Esophagus (tissue), 2 donors: ENCODE data around the gene WWOX. TPM values are rescaled to one million over a fixed set of nuclear protein-coding genes. Genes with fewer than 3 reads are reported as not detected.

ENCODE experiments used
- H3K27ac ChIP-seq, 2 donors: one replicate each; pipeline ENCODE4 v1.5.1; 2013; ENCODE audit warnings: low read depth in 2 of 2, mild to moderate bottlenecking in 2 of 2, inconsistent platforms in 1 of 2, low read length in 1 of 2, moderate library complexity in 1 of 2
- H3K27me3 ChIP-seq, 2 donors: one replicate each; pipeline ENCODE4 v1.6.1; 2013; ENCODE audit warnings: low read length in 2 of 2, control low read depth in 1 of 2, mild to moderate bottlenecking in 1 of 2; ENCODE audit not compliant: insufficient read depth in 2 of 2, control insufficient read depth in 1 of 2
- H3K36me3 ChIP-seq, 2 donors: one replicate each; pipeline ENCODE4 v1.6.1; 2013; ENCODE audit warnings: low read length in 1 of 2; ENCODE audit not compliant: control insufficient read depth in 2 of 2, insufficient read depth in 2 of 2
- H3K4me1 ChIP-seq, 2 donors: one replicate each; pipeline ENCODE4 v1.6.1; 2013; ENCODE audit warnings: low read length in 1 of 2; ENCODE audit not compliant: control insufficient read depth in 2 of 2, insufficient read depth in 2 of 2
- H3K4me3 ChIP-seq, 2 donors: one replicate each; pipeline ENCODE4 v1.5.1; 2013; ENCODE audit warnings: low read length in 2 of 2, mild to moderate bottlenecking in 2 of 2, low read depth in 1 of 2, moderate library complexity in 1 of 2
- H3K9me3 ChIP-seq, 2 donors: one replicate each; pipeline ENCODE4 v1.6.1; 2013; ENCODE audit warnings: mild to moderate bottlenecking in 2 of 2, low read depth in 1 of 2, low read length in 1 of 2, moderate library complexity in 1 of 2; ENCODE audit not compliant: control insufficient read depth in 2 of 2, insufficient read depth in 1 of 2
- WGBS, 2 donors: extraction: QIAGEN DNeasy Blood & Tissue Kit; methylation state at CpG; one replicate each; pipeline ENCODE4 v1.1.7; 2013; 5-methylcytosine and 5-hydroxymethylcytosine counted together
- polyA plus RNA-seq, 2 donors: library from polyadenylated mRNA; stranded (reverse); fragments of 200-250 nt; gene quantifications; one replicate each; pipeline ENCODE4 v1.2.3, GENCODE V29; 2013
- donor health status: healthy with polysubstance abuse.
- donor health status: Bipolar disorder and iron deficiency.

The WWOX gene
- polyA plus RNA-seq, 2 donors = 6.4 to 9.1 TPM

GRCh38 chr16:78377312-78377711 lies 277.9 kb downstream of the WWOX start:
- H3K27ac ChIP-seq = no peak overlapping the region
- H3K27me3 ChIP-seq = no peaks in the 10 kb centered on the region
- no peaks in the 10 kb centered on the region for H3K9me3 ChIP-seq
- no peaks in the 10 kb centered on the region for H3K4me1 ChIP-seq
- no peak overlapping the region for H3K4me3 ChIP-seq
- WGBS, 2 donors = 95% methylated on average over 4 of the region's 4 CpGs
- no peaks in the 10 kb centered on the region for H3K36me3 ChIP-seq

DNA sequence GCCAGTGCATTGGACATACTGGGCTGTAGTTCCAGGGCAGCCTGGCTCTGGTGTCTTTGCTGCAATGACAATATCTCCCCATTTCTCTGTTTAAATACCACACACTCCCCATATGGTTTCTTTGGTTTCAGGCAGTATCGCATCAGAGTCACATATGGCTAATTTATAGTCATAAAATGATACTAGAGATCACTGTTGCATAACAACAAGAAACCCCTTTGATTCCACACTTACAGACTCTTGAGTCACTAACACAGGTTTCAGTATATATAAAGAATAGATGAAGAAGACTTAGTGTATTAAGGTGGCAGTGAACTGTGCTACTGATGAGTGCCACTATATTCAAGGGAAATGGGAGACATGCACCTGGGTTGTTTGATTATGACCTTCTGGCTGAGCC lies 281.6 kb downstream of the WWOX start:
- Histone ChIP-seq H3K27ac (no peak overlapping the region), H3K27me3 (no peaks in the 10 kb centered on the region), H3K36me3 (no peaks in the 10 kb centered on the region), H3K4me1 (no peaks in the 10 kb centered on the region), H3K9me3 (no peaks in the 10 kb centered on the region), H3K4me3 (no peak overlapping the region)
- WGBS, 2 donors = 77 to 88% methylated on average over 1 of the region's 1 CpG

GRCh38 chr16:78383118-78383517 lies 283.7 kb downstream of the WWOX start:
- H3K4me1 ChIP-seq = no peaks in the 10 kb centered on the region
- WGBS, 2 donors = 90 to 98% methylated on average over 2 of the region's 2 CpGs
- no peaks in the 10 kb centered on the region for H3K27me3 ChIP-seq
- H3K36me3 ChIP-seq = no peaks in the 10 kb centered on the region
- H3K4me3 ChIP-seq = no peak overlapping the region
- H3K27ac ChIP-seq = no peak overlapping the region
- no peaks in the 10 kb centered on the region for H3K9me3 ChIP-seq

DNA sequence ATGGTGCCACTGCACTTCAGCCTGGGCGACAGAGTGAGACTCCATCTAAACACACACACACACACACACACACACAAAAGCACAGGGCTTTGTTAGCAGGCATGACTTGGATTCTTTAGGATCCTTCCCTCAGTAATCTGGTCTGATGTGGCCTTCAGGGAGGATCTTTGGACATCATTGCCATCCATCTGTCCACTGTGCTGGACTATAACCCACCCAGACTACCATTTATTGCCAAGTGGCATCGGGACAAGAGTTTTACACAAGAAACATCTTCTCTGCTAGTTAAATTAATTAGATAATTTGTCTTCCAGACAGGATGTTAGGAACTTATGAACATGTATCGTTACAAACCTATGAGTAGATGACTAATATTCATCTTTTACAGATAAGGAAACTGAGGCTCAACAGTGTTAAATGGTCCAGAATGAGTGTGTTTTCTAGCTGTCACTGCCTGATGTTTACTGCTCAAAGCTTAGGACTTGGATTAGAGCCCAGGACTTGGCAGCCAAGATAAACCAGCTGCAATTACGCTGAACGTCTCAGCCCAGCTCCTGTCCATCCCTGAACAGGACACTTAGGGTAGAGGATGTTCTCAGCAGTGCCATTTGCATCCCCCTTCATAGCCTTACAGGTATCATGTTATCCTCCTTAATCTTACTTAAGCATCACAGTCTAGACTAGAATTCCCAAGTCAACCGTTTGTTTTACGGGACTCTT lies 285.8 kb downstream of the WWOX start:
- H3K4me1 ChIP-seq = no peaks in the 10 kb centered on the region
- WGBS, 2 donors = 66 to 70% methylated on average over 7 of the region's 7 CpGs
- H3K27ac ChIP-seq = no peak overlapping the region
- H3K27me3 ChIP-seq = no peaks in the 10 kb centered on the region
- no peaks in the 10 kb centered on the region for H3K9me3 ChIP-seq
- H3K4me3 ChIP-seq = no peak overlapping the region
- no peaks in the 10 kb centered on the region for H3K36me3 ChIP-seq

DNA sequence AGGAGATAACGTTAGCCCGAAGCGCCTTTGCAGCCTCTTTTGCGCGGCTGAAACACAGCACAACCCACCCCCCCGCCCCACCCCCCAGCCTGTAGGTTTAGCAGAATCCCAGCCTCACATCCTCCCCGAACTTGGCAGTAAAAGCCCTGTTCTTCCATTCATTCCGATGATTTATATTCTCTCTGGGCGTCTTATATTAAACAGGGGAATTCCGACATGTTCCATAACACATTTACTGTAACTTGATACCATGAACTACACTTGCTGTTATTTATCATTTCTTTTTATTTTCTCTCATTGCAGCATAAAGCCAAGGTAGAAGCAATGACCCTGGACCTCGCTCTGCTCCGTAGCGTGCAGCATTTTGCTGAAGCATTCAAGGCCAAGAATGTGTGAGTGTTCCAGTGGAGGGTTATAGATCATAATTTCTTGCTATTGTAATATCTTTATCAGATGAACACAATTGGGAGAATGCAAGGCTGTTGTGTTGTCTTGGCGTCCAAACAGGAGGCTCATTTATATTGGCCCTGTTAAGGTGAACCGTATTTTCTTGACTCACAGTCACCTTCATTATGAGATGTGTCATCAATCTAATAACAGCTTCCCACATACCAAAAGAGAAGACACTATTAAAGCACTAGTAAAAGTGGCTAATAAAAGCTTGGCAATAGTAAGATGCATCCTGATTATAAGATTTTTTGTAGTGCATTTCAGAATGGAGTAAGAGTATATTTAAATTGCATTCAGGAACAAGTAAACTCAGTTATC lies 287.3 kb downstream of the WWOX start:
- no peak overlapping the region for H3K4me3 ChIP-seq
- H3K27ac ChIP-seq = no peak overlapping the region
- no peaks in the 10 kb centered on the region for H3K9me3 ChIP-seq
- no peaks in the 10 kb centered on the region for H3K36me3 ChIP-seq
- 68 to 70% methylated on average over 15 of the region's 15 CpGs for WGBS, 2 donors
- no peaks in the 10 kb centered on the region for H3K4me1 ChIP-seq
- no peaks in the 10 kb centered on the region for H3K27me3 ChIP-seq

DNA sequence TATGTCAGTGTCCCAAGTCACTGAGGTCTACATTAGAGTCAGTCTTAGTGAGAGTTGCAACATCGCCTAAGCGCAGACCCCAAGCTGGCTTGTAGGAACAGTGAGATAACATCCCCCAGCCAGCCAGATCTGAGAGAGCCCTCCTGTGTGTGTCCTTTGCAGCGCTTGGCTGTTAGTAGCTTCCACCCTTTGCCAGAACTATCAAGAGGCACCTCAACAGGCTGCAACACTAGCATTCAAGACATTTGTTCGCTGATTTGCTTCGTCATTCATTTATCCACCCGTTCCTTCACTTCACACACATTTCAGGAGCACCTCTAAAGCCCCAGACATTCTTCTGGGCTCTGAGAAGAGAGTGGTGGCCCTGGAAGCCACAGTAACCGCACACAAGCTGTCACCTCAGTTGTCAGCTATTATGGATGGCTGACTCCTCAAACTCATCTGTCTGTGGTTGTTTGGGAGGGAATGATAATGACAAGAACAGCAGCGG lies 289.6 kb downstream of the WWOX start:
- H3K36me3 ChIP-seq = no peaks in the 10 kb centered on the region
- WGBS, 2 donors = 90 to 91% methylated on average over 8 of the region's 8 CpGs
- H3K27me3 ChIP-seq = no peaks in the 10 kb centered on the region
- H3K4me1 ChIP-seq = no peaks in the 10 kb centered on the region
- peaks cover 0 to 2% of the 10 kb centered on the region in 2 donors for H3K9me3 ChIP-seq
- H3K27ac ChIP-seq = no peak overlapping the region
- H3K4me3 ChIP-seq = no peak overlapping the region

GRCh38 chr16:78390092-78390491 lies 290.6 kb downstream of the WWOX start:
- Histone ChIP-seq H3K27me3 (no peaks in the 10 kb centered on the region), H3K4me3 (no peak overlapping the region), H3K9me3 (peaks cover 0 to 2% of the 10 kb centered on the region in 2 donors), H3K4me1 (no peaks in the 10 kb centered on the region), H3K36me3 (no peaks in the 10 kb centered on the region), H3K27ac (no peak overlapping the region)
- 68 to 70% methylated on average over 4 of the region's 4 CpGs for WGBS, 2 donors

- H3K4me1 ChIP-seq = no peaks in the 10 kb centered on the region
- no peaks in the 10 kb centered on the region for H3K36me3 ChIP-seq
- H3K4me3 ChIP-seq = no peak overlapping the region
- no peak overlapping the region for H3K27ac ChIP-seq
- peaks cover 0 to 2% of the 10 kb centered on the region in 2 donors for H3K9me3 ChIP-seq
- WGBS, 2 donors = 74 to 82% methylated on average over 7 of the region's 7 CpGs
- H3K27me3 ChIP-seq = no peaks in the 10 kb centered on the region
Measured at GRCh38 chr16:78390508-78391324, 291.3 kb downstream of the WWOX start.

DNA sequence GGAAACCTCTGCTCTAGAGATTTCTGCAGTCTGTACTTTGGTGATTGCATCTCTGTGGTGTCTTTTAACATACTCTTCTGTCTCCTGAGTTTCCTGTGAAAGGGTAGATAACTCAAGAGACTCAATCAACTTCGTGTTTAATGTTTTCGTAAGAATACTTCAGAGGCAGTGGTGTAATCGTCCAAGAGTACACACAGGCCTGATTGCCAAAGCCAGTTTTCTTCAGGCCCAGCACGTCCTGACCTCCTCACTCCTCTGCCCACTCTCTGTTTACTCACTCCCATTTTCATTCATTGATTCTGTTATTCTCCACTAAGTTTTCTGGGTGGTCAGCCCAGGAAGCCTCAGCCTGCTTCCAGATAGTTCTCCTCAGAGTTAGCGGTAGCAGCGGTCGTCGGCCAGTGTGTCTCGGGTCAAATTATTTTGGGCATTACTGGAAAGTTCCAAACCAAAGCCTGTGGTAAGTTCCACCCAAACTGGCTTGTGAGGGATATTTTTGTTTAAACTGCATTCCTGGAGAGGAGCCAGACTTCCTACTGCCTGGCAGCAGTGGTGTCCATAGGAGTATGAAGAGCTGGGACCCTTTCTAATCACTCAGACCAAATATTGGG lies 293.2 kb downstream of the WWOX start:
- Histone ChIP-seq H3K27me3 (no peaks in the 10 kb centered on the region), H3K27ac (no peak overlapping the region)
- WGBS, 2 donors = 74 to 82% methylated on average over 9 of the region's 9 CpGs

More for the DNA sequence above, 293.2 kb downstream of the WWOX start:
- Histone ChIP-seq H3K4me3 (no peak overlapping the region), H3K36me3 (no peaks in the 10 kb centered on the region), H3K9me3 (peaks cover 0 to 2% of the 10 kb centered on the region in 2 donors), H3K4me1 (no peaks in the 10 kb centered on the region)
